Fibroblast of villous mesenchyme (primary cell): Measurements from ENCODE around the gene CST7. TPM values are rescaled to one million over a fixed set of nuclear protein-coding genes. Genes with fewer than 3 reads are reported as not detected.

Source experiments
- DNase-seq: peaks from one replicate; pipeline ENCODE4 v3.0.0-alpha.2; 2010; ENCODE audit warnings: low read depth
- H3K4me3 ChIP-seq: 2 replicates; pipeline ENCODE4 v1.5.1; 2011; ENCODE audit warnings: low read depth, mild to moderate bottlenecking, low read length
- total RNA-seq: library from RNA; depleted of rRNA; stranded (reverse); fragments of >200 nt; gene quantifications from 2 replicates; pipeline ENCODE4 v1.2.3, GENCODE V29; 2012
- TF ChIP-seq, protein P1 (sequence below): IDR thresholded peaks from 2 replicates; pipeline ENCODE4 v1.5.1; 2012; ENCODE audit warnings: low read depth, mild to moderate bottlenecking, low read length; ENCODE audit not compliant: insufficient read depth

CST7 gene
- total RNA-seq, 1 donor, result not detected

DNA sequence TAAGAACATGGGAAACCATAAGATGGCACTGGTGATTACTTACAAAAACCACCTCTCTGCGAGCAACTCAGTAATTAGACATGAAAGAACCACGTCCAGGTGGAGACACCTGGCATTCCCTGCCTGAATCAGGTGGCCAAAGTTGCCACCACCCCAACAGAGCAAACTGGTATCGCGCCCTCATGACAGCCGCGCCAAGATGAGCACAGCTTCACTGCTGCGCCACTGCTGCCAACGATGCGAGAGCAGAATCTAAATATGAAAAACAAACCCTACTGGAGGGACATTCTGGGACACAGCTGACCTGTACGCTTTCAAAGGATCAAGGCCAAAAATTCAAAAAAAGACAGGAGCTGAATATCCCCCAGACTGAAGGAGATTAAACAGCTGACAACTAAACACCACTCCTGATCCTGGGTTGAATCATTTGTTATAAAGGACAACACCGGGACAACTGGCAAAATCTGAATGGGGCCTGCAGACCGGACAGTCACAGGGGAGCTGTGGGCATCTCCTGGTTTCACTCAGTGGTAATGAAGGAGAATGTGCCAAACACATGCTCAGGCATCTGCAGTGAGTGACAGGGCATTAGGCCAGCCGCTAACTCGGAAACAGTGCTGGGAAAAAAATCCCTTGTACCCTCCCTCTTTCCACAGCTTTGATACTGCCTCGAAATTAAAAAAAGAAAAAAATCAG, 17.4 kb downstream of the CST7 start:
- no peak for DNase-seq
- TF ChIP-seq, protein P1, sequence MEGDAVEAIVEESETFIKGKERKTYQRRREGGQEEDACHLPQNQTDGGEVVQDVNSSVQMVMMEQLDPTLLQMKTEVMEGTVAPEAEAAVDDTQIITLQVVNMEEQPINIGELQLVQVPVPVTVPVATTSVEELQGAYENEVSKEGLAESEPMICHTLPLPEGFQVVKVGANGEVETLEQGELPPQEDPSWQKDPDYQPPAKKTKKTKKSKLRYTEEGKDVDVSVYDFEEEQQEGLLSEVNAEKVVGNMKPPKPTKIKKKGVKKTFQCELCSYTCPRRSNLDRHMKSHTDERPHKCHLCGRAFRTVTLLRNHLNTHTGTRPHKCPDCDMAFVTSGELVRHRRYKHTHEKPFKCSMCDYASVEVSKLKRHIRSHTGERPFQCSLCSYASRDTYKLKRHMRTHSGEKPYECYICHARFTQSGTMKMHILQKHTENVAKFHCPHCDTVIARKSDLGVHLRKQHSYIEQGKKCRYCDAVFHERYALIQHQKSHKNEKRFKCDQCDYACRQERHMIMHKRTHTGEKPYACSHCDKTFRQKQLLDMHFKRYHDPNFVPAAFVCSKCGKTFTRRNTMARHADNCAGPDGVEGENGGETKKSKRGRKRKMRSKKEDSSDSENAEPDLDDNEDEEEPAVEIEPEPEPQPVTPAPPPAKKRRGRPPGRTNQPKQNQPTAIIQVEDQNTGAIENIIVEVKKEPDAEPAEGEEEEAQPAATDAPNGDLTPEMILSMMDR, result no peak
- no peak overlapping the region for H3K4me3 ChIP-seq

DNA sequence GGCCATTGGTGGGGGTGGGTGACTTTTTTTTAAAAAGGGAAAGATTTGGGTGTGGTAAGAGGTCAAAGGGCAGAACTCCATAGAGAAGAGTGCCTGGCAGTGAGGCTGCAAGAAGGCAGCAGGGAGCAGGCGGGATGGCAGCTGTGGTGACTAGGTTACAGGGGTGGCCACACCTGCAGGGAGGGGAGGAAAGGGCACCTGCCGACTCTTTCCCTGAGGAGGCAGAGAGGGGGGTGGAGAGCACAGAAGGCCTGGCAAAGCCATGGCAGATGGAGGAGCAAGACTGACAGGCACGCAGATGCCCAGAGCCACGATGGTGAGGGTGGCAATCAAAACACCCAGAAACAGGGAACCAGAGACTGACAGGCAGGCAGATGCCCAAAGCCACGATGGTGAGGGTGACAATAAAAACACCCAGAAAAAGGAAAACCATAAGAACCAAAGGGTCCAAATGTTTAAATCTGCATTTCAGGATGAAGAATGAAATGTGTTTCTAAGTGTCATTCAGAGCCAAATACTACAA, 19.3 kb downstream of the CST7 start:
- DNase-seq, result no peak
- TF ChIP-seq, protein P1, result no peak
- H3K4me3 ChIP-seq, result no peak overlapping the region

DNA sequence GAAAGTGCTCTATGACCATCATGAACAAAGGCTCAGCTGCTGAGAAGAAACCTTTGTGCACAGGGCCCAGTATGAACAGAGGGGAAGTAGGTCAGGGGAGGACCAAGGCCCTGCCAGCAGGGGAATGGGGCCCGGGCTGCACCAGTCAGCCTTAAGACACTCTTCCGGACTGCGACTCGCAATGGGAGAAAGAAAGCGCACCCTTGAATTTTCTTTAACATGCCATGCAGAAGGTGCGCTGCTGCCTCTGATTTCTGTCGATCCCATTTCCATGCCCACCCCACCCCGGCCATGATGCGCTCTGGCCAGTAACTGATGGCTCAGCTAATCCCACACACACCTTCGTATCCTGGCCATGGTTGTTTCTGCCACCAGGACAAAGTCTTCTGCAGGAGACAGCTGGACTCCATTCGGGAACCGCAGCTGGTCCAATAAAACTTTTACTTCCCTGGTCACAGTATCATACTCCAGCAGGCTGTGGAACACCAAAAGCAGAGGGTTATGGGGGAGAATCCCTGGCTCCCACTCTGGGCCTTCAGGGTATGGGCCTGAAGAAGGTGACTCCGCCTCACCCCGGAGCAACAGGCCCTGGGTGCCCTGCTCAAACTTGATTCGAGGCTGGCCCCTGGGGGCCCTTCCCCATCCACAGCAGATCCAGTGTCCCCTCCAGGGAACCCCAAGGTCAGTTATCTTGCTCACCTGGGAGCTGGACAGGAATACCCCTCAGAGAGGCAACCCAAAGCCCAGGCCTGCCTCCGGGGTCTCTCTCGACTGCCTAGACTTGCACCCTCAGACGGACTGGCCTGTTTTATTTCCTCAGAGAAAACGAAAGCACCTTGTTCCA, 20.3 kb downstream of the CST7 start:
- no peak for DNase-seq
- no peak overlapping the region for H3K4me3 ChIP-seq
- TF ChIP-seq, protein P1, result no peak

DNA sequence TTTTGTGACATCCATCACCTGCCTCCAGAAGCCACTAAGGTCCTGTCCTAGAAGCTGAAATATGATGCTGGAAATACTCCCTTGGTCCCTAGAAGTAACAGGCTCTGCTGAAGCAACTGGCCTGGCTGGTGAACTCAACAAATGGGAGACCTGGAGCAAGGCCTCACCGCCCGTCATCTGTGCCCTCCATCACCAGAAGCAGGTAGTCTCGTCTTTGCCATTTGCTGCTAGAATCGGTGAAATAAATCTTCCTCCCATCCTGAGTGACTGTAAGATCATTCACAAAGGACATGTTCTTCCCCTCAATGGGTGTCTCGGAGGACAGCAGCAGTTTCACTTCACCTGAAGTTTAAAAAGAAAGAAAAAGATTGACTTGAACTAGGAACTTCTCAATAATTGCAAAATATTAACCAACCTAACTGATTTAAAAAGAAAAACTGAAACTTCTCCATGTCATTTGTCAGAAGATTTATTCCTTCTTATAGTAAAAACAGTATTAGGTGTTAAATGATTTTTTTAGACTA, 21.0 kb downstream of the CST7 start:
- no peak overlapping the region for H3K4me3 ChIP-seq
- TF ChIP-seq, protein P1, result no peak
- no peak for DNase-seq

DNA sequence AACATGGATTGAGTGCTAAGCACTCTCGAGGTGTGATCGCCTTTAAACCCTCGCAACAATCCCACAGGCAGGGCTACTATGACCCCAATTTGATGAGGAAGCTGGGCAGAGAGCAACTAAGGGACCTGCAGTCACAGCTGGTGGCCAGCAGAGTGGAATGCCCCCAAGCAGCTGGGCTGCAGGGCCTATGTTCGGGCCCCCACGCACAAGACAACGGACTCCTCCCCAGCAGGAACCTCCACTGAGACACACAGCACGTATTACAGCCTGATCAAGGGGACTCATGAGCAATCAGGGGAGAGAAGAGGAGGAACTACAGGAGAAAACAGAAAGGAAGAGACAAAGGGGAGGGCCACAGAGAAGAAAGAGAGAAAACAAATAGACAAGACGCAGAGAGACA, 21.7 kb downstream of the CST7 start:
- no peak for DNase-seq
- H3K4me3 ChIP-seq, result no peak overlapping the region
- TF ChIP-seq, protein P1, result no peak

DNA sequence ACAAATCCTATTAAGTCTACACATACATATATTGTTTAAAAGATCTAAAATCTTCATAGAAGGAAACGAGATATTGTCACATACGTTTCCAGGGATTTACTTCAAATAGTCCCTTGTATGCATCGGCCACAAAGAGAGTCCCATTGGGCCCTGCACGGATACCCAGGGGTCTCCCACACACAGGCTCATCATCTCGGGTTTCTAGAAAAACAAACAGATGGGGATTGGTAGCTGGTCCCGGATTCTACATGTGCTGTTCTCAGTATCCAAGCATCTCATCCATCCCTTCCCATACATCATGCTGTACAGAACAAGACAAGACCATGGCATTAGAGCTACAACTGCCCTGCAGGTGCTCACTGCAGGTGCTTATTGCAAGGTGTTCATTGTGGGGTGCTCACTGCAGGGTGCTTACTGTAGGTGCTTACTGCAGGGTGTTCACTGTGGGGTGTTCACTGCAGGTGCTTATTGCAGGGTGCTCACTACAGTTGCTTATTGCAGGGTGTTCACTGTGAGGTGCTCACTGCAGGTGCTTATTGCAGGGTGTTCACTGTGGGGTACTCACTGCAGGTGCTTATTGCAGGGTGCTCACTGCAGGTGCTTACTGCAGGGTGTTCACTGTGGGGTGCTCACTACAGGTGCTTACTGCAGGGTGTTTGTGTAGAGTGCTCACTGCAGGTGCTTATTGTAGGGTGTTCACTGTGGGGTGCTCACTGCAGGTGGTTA, 22.5 kb downstream of the CST7 start:
- TF ChIP-seq, protein P1, result no peak
- DNase-seq, result no peak
- H3K4me3 ChIP-seq, result no peak overlapping the region
